NCI-H1417 (cell line): ENCODE measurements around the gene DUSP8.
"Not testable (repeated sequence)": the region's sequence is repeated elsewhere in the genome, so short reads cannot be mapped to it uniquely, and the experiment has no call there.

Experiments used
- DNase-seq, 3 experiments: peaks; one replicate each; lab custom pipeline; 2025; lab: John Stamatoyannopoulos, UW

DUSP8 gene

GRCh38 chr11:1589191-1589963 lies 17.3 kb upstream of the DUSP8 start:
- DNase-seq, result not testable (repeated sequence)

- no peak for DNase-seq
Observed at GRCh38 chr11:1586699-1587098, 14.6 kb upstream of the DUSP8 start.

- not testable (repeated sequence) for DNase-seq
Observed at GRCh38 chr11:1584661-1585370, 12.7 kb upstream of the DUSP8 start, which contains the start of gene KRTAP5-1. Gene KRTAP5-1 (minus strand): TSS chr11:1585283. CDS start chr11:1585249, 34 bp downstream.

GRCh38 chr11:1582909-1583308 lies 10.8 kb upstream of the DUSP8 start:
- DNase-seq, result not testable (repeated sequence)

GRCh38 chr11:1581976-1582375 lies 9.9 kb upstream of the DUSP8 start:
- DNase-seq, result no peak

- no peak for DNase-seq
Observed at GRCh38 chr11:1576825-1577224, 4.8 kb upstream of the DUSP8 start.

- DNase-seq, result not testable (repeated sequence)
Observed at GRCh38 chr11:1575756-1576155, 3.7 kb upstream of the DUSP8 start.

- no peak for DNase-seq
Observed at GRCh38 chr11:1574933-1575242, 2.8 kb upstream of the DUSP8 start.

GRCh38 chr11:1574238-1574932 lies 2.3 kb upstream of the DUSP8 start:
- DNase-seq, result peak; percentile 78 to 96 (median 91)

GRCh38 chr11:1573903-1574237 lies 1.8 kb upstream of the DUSP8 start:
- peak; percentile 78 to 96 (median 91) for DNase-seq

- peak; percentile 50 to 71 (median 66) for DNase-seq
Observed at GRCh38 chr11:1573077-1573902, 1.2 kb upstream of the DUSP8 start.

- DNase-seq, result no peak
Observed at GRCh38 chr11:1571760-1572196, 293 bp downstream of the DUSP8 start.

GRCh38 chr11:1570896-1571759 lies 943 bp downstream of the DUSP8 start:
- DNase-seq, result peak in 2 of 3 experiments; percentile 78 to 81

- DNase-seq, result no peak
Observed at GRCh38 chr11:1570531-1570895, 1.6 kb downstream of the DUSP8 start.

- DNase-seq, result no peak
Observed at GRCh38 chr11:1570001-1570453, 2.0 kb downstream of the DUSP8 start.

- no peak for DNase-seq
Observed at GRCh38 chr11:1569251-1569780, 2.8 kb downstream of the DUSP8 start.

GRCh38 chr11:1568441-1568911 lies 3.6 kb downstream of the DUSP8 start:
- peak in 2 of 3 experiments; percentile 91 to 98 for DNase-seq

GRCh38 chr11:1567721-1568100 lies 4.4 kb downstream of the DUSP8 start:
- peak in 1 of 3 experiments; percentile 46 for DNase-seq

- peak in 1 of 3 experiments; percentile 46 for DNase-seq
Observed at GRCh38 chr11:1567052-1567720, 4.9 kb downstream of the DUSP8 start.
